Measurements from ENCODE around the gene NUDT4. TPM values are rescaled to one million over a fixed set of nuclear protein-coding genes. Genes with fewer than 3 reads are reported as not detected.

NUDT4 gene
- total and polyA plus RNA-seq, 2 of the 13 experiments (the other 11 are each of a cell fraction or from before 2014, with no cell fraction given): 37.3 to 70.1 TPM

- TF ChIP-seq, protein P1, sequence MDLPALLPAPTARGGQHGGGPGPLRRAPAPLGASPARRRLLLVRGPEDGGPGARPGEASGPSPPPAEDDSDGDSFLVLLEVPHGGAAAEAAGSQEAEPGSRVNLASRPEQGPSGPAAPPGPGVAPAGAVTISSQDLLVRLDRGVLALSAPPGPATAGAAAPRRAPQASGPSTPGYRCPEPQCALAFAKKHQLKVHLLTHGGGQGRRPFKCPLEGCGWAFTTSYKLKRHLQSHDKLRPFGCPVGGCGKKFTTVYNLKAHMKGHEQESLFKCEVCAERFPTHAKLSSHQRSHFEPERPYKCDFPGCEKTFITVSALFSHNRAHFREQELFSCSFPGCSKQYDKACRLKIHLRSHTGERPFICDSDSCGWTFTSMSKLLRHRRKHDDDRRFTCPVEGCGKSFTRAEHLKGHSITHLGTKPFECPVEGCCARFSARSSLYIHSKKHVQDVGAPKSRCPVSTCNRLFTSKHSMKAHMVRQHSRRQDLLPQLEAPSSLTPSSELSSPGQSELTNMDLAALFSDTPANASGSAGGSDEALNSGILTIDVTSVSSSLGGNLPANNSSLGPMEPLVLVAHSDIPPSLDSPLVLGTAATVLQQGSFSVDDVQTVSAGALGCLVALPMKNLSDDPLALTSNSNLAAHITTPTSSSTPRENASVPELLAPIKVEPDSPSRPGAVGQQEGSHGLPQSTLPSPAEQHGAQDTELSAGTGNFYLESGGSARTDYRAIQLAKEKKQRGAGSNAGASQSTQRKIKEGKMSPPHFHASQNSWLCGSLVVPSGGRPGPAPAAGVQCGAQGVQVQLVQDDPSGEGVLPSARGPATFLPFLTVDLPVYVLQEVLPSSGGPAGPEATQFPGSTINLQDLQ (CRISPR knock-in tag; IDR thresholded peaks at IDR 0.05): no peak
- no peak for TF ChIP-seq ETV5 (CRISPR knock-in tag; IDR thresholded peaks at IDR 0.05; ENCODE audit: borderline replicate concordance)
These were observed 11.3 kb upstream of the NUDT4 start (continued) for GRCh38 chr12:93366422-93366821.

DNA sequence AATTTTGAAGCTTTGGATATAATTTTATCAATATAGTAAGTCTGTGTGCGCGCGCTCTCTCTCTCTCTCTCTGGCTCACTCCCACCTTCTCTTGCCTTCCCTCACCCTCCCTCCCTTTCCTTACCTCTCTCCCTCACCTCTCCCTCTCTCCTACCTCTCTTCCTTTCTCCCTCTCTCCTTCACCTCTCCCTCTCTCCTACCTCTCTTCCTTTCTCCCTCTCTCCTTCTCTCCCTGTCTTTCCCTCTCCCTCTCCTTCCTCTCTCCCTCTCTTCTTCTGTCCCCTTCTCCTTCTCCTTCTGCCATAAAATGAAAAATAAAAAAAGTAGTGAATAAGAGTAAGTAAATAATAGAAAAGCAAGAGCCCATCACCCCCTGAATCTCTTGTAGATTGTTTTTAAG, 9.0 kb upstream of the NUDT4 start:
- Histone ChIP-seq H2AFZ (ENCODE audit: low read length) (no peak overlapping the region), H3K9me3 (ENCODE audit: low read length) (no peaks in the 10 kb centered on the region), H4K20me1 (ENCODE audit: insufficient read depth, low read length) (no peaks in the 10 kb centered on the region), H3K4me3 (replicated peaks in 1 of 3; ENCODE audit: insufficient read depth in 1 of 3, low read depth in 2 of 3, low read length in 3 of 3) (no peak overlapping the region), H3K4me1 (ENCODE audit: insufficient read depth, low read length) (peaks cover 21% of the 10 kb centered on the region), H3K79me2 (ENCODE audit: insufficient read depth, low read length) (peaks cover 4% of the 10 kb centered on the region), H3K36me3 (replicated peaks in 1 of 2; ENCODE audit: control insufficient read depth in 1 of 2, insufficient read depth in 2 of 2, low read length in 2 of 2) (no peaks in the 10 kb centered on the region), H3K4me2 (ENCODE audit: low read depth, low read length) (no peak overlapping the region), H3K9ac (ENCODE audit: insufficient read depth, low read depth, low read length) (no peak overlapping the region), H3K27ac (ENCODE audit: extremely low read length, insufficient read depth, low read length) (no peak overlapping the region), H3K27me3 (ENCODE audit: control insufficient read depth in 1 of 2, insufficient read depth in 2 of 2, low read length in 2 of 2) (no peaks in the 10 kb centered on the region)
- no TSS peak for BruUV-seq (replicated peaks)
- POLR2A ChIA-PET: no interaction called here
- no peak for ATAC-seq
- in situ Hi-C loops (cut with HindIII; ENCODE audit: extremely low pct_ligation_motif_present, low pct_unique_long_range_greater_than_20kb): no loop called here
- FAIRE-seq: no peak
- CTCF ChIA-PET (ENCODE audit: low intra/inter-chr PET ratio, low total read pairs): no interaction called here
- DNase-seq (ENCODE audit: low spot score): no peak
- 98% methylated on average over 3 of the region's 3 CpGs for WGBS (ENCODE audit: low lambda C conversion rate)
- intact Hi-C loops (cut with micrococcal nuclease; ENCODE audit: unreplicated experiment): no loop called here
- TF ChIP-seq DR1 (CRISPR knock-in tag; IDR thresholded peaks at IDR 0.05) (no peak), ZBTB34 (CRISPR knock-in tag; IDR thresholded peaks at IDR 0.05) (no peak), HOXA7 (CRISPR knock-in tag; IDR thresholded peaks at IDR 0.05) (no peak), HNRNPH1 (optimal IDR thresholded peaks at IDR 0.05; ENCODE audit: low read depth, low read length) (no peak), E2F2 (CRISPR knock-in tag; IDR thresholded peaks at IDR 0.05; ENCODE audit: borderline replicate concordance) (no peak), ZNF101 (CRISPR knock-in tag; IDR thresholded peaks at IDR 0.05; ENCODE audit: borderline replicate concordance, low read depth) (no peak), ZBTB46 (CRISPR knock-in tag; IDR thresholded peaks at IDR 0.05; ENCODE audit: borderline replicate concordance) (no peak), DBP (CRISPR knock-in tag; IDR thresholded peaks at IDR 0.05; ENCODE audit: not compliant biosample characterization) (no peak), ZFP82 (CRISPR knock-in tag; IDR thresholded peaks at IDR 0.05; ENCODE audit: borderline replicate concordance) (no peak), POLR2AphosphoS2 (IDR thresholded peaks at IDR 0.05; ENCODE audit: low read depth, low read length) (no peak), SP140L (CRISPR knock-in tag; IDR thresholded peaks at IDR 0.05; ENCODE audit: borderline replicate concordance) (no peak)
- TF ChIP-seq, protein P2, sequence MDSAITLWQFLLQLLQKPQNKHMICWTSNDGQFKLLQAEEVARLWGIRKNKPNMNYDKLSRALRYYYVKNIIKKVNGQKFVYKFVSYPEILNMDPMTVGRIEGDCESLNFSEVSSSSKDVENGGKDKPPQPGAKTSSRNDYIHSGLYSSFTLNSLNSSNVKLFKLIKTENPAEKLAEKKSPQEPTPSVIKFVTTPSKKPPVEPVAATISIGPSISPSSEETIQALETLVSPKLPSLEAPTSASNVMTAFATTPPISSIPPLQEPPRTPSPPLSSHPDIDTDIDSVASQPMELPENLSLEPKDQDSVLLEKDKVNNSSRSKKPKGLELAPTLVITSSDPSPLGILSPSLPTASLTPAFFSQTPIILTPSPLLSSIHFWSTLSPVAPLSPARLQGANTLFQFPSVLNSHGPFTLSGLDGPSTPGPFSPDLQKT (CRISPR knock-in tag; IDR thresholded peaks at IDR 0.05; ENCODE audit: borderline replicate concordance): no peak

Data from HepG2 (cell line).